ENCODE data around the gene CSK.
"Not testable (repeated sequence)": the region's sequence is repeated elsewhere in the genome, so short reads cannot be mapped to it uniquely, and the experiment has no call there.

CSK gene

DNA sequence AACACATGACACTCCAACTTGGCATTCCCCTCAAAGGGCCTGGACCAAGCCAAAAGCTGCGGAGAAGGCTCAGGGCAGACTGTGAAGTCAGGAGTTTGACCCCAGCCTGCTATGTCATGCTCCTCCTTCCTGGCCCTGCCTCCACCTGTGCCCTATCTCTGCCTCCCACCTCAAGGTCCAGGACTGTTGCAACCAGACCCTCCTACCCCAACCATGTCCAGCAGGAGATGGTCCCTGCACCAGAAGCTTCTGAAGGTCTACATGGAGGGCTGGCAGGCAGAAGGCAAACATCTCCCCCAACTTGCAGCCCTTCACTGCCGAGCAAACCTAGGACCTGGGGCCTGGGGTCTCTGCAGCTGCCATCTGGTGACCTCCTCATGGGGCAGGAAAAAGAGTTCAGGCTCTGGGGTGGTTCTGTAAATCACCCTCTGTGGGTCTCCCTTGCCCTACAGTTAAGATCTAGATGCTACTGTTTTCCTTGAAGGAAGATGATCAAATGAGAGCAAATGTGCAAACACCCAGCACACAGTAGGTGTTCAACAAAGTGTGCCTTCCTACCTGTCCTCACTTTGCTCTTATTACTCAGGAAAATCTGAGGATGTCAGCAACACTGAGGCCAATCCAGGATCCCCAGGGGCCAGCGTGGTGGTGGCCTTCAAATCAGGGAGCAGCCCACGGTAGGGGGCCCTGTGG, 11.5 kb upstream of the CSK start:
- no peak for DNase-seq (ENCODE audit: low spot score)

DNA sequence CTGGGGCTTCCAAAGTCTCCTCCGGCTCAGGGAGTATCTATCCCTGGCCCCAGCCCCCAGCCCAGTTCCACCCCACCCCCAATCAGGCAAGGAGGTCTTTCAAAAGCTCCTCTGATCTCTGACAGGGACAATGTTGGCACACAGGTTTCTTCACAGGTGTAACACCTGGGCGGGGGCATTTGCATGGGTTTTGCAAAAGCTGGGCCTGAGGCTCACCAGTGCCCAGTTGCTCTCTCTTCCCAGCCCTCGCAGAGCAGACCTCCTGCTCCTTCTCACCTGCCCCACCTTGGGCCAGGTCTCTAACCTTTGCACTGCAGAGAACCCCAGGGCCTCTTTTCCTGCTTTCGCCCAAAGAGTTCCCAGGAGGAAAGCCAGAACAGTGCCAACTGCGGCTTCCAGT, 8.6 kb upstream of the CSK start:
- no peak for DNase-seq (ENCODE audit: low spot score)

DNA sequence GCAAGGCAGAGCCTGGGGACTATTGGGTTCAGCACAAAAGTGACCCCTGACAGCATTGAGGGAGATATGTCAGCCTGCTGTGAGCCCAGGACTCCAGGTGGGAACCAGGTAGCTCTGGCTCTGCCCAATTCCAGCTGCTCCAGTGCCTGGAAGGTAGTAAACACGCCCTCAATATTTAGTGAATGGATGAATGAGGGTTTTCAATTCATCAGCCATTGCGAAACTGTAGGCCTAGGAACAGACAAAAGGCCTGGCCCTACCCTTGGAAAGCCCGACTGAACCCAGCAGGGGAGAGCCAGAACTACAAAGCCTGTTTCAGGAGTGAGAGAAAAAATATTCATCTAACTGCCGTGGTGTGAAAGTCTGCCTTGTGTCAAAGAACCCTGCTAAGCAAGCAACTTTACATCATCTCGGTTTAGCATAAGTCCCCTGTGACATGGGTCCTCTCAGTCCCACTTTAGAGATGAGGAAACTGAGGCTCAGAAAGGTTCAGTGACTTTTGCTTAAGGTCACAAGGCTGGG, 8.1 kb upstream of the CSK start:
- DNase-seq (ENCODE audit: low spot score): no peak

DNA sequence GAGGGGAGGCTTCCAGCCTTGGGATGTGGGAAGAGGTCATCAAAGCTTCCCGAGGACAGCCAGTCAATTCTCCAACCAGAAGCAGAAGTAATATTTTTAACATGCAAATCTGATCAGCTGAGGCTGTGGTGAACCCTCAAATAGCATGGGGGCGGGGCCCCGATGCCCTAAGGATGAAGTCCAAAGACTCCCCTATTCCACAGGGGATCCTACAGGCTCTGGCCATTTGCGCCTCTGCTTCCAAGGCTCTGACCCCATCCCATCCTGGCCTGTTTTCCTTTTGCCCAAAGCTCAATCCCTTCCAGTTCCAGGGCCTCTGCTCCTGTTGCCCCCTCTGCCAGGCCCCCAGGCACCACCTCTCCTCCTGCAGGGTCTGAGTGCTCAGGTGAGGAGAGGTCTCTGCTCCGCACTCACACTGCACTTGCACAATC, 6.7 kb upstream of the CSK start:
- no peak for DNase-seq (ENCODE audit: low spot score)

DNA sequence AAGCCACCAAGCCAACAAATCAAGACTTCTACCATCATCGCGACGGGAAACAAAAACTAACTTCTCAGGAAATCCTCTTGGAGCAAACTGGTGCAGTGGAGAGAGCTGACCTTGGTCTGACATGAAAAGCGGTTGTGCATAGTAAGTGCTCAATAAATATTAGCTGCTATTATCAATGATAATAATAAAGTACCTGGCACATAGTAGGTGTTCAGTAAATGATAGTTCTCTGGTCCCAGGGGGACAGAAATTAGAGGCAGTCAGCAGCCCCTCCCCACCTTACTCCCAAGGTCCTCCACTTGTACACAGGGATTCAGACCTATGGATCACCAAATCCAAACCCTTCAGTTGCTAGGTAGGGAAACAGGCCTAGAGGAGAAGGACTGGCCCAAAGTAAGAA, 6.0 kb upstream of the CSK start:
- no peak for DNase-seq (ENCODE audit: low spot score)

DNA sequence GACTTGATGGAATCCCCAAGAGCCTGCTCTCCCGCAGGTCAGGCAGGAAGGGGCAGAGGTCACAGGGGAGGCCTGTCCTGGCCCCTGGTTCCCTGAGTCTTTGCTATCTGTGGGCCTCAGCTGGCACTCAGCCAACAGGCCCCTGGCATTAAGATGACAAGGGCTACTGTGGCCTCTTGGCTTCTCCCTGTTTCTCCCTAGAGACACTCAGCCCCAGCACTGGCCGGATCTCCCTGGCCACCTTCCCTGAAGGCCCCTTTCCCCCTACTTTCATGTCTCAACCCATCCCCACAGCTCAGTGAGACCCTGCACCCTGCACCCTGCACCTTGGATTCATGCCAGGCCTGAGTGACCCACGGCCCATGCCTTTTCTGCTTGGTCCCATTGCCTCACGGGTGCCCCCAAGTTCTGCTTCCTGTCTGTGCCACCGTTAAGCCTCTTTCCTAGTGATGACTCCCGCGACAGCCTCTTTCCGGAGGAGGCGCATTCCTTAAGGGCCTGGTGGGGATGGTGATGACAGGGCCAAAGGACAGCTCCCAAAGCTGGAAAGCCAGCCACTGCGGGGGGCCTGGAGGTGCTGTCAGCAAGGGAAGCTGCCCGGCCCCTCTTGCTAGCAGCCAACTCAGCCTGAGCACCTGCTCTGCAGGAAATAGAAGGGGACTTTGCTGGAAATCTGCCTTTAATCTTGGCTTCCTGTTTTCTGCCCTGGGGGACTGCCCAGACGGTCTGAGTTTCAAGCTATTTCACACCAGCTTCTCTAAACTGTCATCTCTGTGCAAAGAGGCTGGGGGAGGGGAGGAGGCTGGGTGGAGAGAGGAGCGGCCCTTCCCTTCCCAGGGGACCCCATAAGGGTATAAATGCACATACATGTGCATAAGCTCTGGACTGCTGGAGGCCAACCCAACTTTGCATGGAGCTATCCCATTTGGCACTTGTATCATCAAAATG, 4.8 kb upstream of the CSK start:
- no peak for DNase-seq (ENCODE audit: low spot score)

DNA sequence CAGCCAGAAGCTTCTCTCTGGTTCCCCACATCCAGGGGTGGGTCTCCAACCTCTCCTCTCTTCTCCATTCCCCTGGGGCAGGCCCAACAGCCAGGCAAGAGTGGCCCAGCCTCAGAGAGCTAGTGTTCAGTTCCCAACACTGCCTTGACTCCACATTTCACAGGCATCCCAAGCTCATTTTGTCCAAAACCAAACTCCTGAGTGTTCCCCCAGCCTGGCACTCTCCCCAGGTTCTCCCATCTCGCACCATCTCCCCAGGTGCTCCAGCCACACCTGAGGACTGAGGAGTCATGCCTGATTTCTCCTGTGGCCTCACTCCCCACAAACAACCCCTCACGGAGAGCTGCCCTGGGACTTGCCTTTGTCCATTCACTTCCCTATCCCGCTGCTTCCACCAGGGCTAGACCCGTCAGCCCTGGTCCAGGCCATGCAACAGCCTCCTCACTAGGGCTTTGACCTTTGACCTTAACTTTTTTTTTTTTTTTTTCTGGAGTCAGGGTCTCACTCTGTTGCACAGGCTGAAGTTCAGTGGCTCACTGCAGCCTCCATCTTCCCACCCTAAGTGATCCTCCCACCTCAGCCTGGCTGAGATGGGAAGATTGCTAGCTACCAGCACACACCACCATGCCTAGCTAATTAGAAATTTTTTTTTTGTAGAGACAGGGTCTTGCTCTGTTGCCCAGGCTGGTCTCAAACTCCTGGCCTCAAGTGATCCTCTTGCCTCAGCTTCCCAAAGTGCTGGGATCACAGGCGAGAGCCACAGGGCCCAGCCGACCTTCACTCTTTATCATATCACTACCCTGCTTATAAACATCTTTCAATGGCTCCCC, 3.9 kb upstream of the CSK start:
- DNase-seq (ENCODE audit: low spot score): no peak

DNA sequence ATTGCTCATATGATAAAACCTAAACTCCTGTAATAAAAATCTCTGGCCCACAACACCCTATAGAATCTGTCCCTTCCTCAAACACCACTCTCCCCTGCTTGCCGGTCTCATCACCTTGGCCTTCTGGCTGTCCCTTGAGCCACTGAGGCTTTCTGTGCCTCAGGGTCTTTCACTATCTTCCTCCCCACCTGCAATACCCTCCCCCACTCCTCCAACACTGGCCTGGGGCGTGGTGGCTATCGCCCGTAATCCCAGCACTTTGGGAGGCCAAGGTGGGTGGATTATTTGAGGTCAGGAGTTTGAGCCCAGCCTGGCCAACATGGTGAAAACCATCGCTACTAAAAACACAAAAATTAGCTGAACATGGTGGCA, 3.3 kb upstream of the CSK start:
- no peak for DNase-seq (ENCODE audit: low spot score)

DNA sequence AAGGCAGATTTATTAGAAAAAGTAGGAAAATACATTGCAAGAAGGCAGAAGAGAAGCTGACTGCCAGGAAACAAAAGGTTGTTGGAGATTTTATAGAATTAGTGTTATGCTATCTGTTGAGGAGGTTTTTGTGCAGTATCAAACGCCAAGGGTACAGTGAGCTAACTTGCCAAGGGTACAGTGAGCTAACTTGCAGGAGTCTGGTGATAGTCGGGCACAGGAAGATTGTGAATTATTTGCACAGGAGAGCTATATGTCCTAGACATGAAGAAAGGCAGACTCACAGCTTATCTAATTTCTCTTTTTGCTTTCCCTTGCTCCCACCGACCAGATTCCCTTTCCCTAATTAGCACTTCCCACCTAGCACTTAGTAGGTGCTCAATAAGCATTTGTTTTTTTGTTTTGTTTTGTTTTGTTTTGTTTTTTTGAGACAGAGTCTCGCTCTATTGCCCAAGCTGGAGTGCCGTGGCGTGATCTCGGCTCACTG, 2.7 kb upstream of the CSK start:
- DNase-seq (ENCODE audit: low spot score): no peak

DNA sequence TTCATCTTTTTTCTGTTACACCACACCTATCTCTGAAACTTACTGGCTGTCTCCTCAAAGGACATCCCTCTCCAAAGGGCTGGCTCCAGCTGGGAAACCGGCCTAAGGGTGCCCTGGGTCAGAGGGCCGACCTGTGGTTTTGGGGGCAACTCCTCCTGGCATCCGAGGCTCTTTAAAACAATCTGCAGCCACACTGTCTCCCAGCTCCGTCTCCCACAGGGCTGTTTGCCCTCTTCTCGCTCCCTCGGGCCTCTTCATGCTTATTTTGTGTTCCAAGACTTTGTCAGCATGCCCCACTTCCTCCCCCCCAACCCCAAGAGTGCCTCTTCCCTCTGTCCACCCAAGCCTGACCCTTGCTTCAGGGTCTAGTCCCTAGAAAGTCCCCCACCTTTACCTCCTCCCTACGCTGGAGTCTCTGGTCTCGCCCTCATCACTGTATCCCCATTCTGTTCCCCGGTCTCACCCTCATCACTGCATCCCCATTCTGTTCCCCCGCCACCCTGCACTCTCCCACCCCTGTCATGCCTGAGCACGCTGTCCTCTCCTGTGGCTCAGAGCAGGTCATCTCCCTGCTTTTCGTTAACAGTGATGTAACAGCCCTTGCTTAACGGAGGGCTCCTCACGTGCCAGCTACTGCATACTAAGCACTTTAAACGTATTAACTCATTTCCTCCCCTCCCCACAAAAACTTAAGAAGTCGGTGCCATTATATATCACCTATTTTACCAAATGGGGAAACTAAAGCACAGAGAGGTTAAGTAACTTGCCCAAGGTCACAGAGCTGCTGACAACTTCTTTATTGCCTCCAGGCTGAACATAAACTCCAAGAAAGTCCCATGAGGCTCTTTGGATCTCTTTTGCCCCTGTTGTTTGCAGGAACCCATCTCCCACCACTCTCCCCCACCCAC, 1.1 kb upstream of the CSK start:
- no peak for DNase-seq (ENCODE audit: low spot score)

DNA sequence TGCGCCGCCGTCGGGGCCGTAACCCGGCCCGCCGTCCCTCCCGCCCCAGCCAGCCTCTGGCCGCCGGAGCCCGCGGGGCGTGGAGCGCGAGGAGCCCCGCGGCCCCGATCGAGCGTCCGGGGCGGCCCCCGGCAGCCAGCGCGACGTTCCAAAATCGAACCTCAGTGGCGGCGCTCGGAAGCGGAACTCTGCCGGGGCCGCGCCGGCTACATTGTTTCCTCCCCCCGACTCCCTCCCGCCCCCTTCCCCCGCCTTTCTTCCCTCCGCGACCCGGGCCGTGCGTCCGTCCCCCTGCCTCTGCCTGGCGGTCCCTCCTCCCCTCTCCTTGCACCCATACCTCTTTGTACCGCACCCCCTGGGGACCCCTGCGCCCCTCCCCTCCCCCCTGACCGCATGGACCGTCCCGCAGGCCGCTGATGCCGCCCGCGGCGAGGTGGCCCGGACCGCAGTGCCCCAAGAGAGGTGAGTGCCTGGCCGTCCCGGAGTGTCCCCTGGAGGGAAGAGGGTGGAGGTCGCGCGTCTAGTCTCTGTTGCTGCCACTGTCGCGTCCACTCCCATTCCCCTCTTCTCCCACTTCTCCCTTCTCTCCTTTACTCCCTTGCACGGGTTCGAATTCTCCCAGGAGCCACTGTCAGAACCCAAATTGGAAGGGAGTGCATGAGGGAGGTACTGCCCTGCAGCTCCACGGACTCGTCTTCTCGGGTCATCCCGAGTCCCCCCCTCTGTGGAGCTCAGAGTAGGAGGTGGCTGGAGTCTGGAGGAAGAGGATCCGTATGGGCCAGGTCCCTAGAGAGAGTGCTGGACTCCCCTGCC, 585 bp downstream of the CSK start:
- DNase-seq (ENCODE audit: low spot score): no peak

DNA sequence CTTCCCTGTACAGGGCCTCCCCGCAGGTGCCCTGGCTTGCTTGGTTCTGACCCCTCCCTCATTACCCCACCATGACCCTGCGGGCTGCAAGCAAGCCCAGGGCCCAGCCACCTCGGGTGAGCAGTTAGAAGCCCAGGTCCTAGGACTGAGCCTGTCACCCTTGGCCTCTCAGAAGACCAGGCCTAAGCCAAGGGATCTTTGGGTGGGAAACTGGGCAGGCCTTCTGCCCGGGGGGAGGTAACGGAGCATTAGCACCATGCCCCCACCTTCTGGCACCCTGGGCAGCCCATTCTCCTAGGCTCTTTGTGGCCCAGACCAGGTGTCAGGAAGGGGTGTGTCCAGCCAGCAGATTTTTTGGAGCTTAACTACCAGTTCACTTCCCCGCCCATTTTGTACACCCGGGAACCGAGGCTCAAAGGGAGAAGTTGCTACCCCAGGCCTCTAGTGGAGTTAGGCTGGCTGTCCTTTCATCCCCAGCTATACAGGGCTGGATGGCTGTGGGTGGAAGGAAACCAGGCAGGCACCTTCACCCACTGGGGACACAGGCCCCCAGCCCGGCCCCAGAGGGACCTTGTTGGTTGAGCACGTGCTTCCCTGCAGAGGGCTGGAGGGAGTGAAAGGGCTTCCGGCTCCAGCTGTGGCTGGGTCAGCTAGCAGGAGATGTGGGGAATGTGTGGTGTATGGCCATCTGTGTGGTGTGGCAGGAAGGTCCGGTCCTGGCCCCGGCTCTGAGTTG, 1.4 kb downstream of the CSK start:
- DNase-seq (ENCODE audit: low spot score): no peak

DNA sequence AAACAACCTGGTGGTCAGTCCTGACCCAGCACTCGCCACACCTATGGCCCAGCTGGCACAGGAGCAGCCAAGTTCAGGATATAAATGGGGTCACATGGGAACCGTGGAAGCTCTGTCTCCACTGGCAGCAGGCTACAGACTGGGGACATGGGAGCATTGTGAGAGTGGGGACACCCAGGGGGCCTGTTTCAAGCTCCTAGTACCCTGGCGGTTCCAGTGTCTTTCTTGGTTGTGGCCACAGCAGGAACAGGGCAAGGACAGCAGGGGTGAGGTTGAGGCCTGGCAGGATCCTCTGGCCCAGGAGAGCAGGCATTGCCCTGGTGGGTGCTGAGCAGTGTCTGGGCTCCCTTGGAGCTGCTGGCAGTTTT, 1.9 kb downstream of the CSK start:
- no peak for DNase-seq (ENCODE audit: low spot score)

DNA sequence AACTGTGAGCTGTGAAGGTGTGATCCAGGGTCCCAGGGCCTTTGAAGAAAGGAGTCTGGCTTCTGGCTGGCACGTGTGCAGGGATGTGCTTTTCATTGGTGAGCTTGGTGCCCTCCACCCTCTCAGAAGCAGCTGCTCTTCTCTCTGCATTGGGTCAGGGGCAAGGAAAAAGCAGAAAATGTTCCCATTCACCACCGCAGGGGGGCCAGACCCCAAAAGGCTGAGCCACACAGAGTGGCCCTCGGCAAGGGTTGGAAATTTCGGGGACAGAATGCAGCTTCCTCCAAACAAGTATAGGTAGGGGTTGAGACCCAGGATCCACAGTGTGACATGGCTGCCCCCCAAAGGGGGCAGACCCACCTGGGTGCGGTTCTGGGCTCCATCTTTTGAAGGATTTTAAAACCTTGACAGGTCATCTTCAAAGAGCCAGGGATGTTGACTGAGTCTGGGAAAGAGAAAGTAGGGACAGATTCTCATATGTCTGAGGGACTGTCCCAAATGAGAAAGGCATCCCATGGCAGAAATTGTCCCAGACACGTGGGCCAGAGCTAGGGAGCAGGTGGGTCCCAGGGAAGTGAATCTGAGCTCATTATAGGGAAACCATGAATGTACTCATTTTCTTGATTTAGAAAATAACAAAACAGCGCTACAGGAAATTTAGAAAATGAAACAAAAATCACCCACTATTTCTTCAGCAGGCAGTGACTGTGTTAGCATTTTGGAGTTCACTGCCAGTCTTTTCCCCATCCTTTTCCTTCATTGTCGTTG, 2.7 kb downstream of the CSK start:
- no peak for DNase-seq (ENCODE audit: low spot score)

DNA sequence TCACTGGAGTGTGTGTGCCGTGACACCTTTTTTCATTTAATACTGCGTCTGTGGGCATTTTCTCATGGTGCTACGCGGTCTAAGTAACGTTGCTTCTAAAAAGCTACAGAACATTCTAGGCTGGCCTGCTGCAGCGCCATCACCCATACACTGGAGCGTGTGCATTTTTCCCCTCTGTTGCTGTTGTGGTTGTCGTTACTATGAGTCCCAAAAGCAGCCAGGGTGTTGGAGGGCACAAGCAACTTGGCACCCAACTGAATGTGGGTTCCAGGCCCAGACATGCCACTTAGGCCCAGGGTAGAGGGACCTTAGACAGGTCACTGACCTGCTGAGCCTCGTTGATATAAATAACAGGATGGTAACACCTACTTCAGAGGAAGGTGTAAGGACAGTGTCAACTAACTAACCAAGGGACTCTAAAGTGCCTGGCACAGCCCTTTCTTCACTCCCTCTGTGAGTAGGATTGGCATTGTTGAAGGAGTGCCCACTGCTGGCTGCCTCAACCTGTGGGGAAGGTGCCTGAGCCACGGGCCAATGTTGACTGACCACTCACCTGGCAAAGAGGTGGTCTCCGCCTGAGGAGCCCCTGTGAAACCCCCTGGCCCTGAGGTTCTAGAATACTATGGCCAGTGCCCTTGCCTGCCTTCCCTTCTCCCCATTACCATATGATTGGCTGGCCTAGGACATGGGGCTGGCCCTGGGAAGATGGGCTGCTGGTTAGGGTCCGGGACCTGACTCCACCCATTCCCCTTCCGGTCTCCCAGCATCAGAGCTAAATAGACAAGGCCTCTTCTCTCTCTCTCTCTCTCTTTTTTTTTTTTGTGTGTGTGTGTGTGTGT, 3.5 kb downstream of the CSK start:
- no peak for DNase-seq (ENCODE audit: low spot score)

DNA sequence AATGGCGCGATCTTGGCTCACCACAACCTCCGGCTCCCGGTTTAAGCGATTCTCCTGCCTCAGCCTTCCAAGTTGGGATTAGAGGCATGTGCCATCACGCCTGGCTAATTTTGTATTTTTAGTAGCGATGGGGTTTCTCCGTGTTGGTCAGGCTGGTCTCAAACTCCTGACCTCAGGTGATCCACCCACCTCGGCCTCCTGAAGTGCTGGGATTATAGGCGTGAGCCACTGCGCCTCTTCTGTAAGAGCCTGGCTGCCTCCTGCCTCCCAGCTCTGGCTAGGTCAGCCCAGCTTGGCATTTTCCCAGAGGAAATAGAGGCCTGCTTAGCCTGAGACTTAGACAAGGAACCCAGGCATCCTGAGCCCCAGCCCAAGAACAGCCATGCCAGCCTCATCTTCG, 4.2 kb downstream of the CSK start:
- not testable (repeated sequence) for DNase-seq (ENCODE audit: low spot score)

DNA sequence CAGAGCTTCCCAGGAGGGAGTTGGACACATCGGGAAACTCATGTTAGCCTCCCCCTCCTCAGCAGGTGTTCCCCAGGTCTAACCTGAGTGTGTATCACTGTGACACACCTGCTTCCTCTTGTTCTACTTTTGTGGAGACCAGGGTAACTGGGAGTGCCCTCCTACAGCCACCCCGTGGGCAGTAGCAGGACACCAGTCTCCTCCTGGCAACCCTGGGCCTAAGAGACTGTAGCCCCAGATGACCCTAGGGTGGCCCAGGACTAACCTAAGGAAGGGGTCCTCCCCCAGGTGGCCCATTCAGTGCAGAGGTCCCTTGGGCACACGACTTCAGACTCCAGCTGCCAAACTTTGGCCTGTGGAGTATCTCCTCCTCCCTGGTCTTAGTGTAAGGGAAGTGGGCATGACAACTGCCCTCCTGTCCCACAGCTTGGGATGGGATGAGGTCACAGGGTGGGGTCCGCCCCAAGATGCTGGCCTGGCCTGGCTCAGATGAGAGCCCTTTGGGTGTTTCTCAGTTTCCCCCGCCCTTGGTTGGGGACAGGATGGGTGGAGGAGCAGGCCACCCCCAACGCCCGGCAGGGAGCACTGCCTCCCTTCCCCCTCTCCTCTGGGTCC, 4.8 kb downstream of the CSK start:
- no peak for DNase-seq (ENCODE audit: low spot score)
